Endothelial cell of umbilical vein (primary cell): ENCODE measurements around the gene EGFL7. TPM values are rescaled to one million over a fixed set of nuclear protein-coding genes. Genes with fewer than 3 reads are reported as not detected.

Experiments used
- BruUV-seq: library from RNA; stranded (reverse); fragments of 400-500 nt; replicated peaks from 2 replicates; lab custom pipeline; 2021; lab: Mats Ljungman, UMichigan
- CTCF ChIA-PET: fragments of 300-600, 350-600 bp; sonication (Branson Sonifier 250); formaldehyde crosslinking; loops from one replicate; lab custom pipeline; 2021; ENCODE audit warnings: antibody characterized with exemption, inconsistent platforms; lab: Charles Lee
- POLR2A ChIA-PET: fragments of 300-600, 350-600 bp; sonication (Branson Sonifier 250); formaldehyde crosslinking; loops from one replicate; lab custom pipeline; 2021; ENCODE audit warnings: antibody characterized with exemption, inconsistent platforms; lab: Charles Lee
- DNase-seq: peaks from one replicate; pipeline ENCODE4 v3.0.0-alpha.2; 2011; ENCODE audit warnings: low read depth, low spot score
- FAIRE-seq: peaks from 2 replicates; lab custom pipeline; 2011; peaks lifted over from hg19 to GRCh38; lab: Jason Lieb, UNC
- H2AFZ ChIP-seq: 2 replicates; pipeline ENCODE4 v1.6.0; 2012; ENCODE audit warnings: low read depth, low read length, control low read depth, inconsistent platforms
- H3K27ac ChIP-seq: 2 replicates; pipeline ENCODE4 v1.5.1; 2011; ENCODE audit warnings: low read depth, mild to moderate bottlenecking, control low read depth, low read length, moderate library complexity; ENCODE audit not compliant: insufficient read depth
- H3K27me3 ChIP-seq, 2 experiments: 2 replicates each; pipeline versions ENCODE4 v1.6.0 to v1.6.1; 2011; ENCODE audit warnings: low read length in 2 of 2, mixed read lengths in 1 of 2; ENCODE audit not compliant: control insufficient read depth in 2 of 2, insufficient read depth in 2 of 2
- H3K36me3 ChIP-seq, 2 experiments: 2 replicates in 1 of 2; 3 replicates in 1 of 2; pipeline ENCODE4 v1.5.1; 2011; ENCODE audit warnings: low read length in 2 of 2, mild to moderate bottlenecking in 1 of 2, moderate library complexity in 1 of 2; ENCODE audit not compliant: control insufficient read depth in 2 of 2, insufficient read depth in 2 of 2; ENCODE audit errors: extremely low read depth in 1 of 2
- H3K4me1 ChIP-seq: 3 replicates; pipeline ENCODE4 v1.5.1; 2011; ENCODE audit warnings: mild to moderate bottlenecking, low read length; ENCODE audit not compliant: control insufficient read depth, insufficient read depth; ENCODE audit errors: extremely low read depth
- H3K4me2 ChIP-seq: 2 replicates; pipeline ENCODE4 v1.6.1; 2011; ENCODE audit warnings: low read length, control low read depth, mixed read lengths; ENCODE audit not compliant: insufficient read depth
- H3K4me3 ChIP-seq, 3 experiments: fragments of 200-600 bp in 1 of 3; sonication (generic), shearing (Covaris generic) in 1 of 3; replicated peaks in 1 of 3; 2 replicates each; pipeline ENCODE4 v1.5.1; 2011 to 2016; ENCODE audit warnings: control low read depth in 3 of 3, low read length in 3 of 3, mild to moderate bottlenecking in 2 of 3, inconsistent platforms in 1 of 3, low read depth in 1 of 3, moderate library complexity in 1 of 3; ENCODE audit not compliant: insufficient read depth in 1 of 3
- H3K79me2 ChIP-seq: 2 replicates; pipeline ENCODE4 v1.6.0; 2012; ENCODE audit warnings: low read length, inconsistent platforms; ENCODE audit not compliant: control insufficient read depth, insufficient read depth
- H3K9ac ChIP-seq: replicated peaks from 2 replicates; pipeline ENCODE3; 2011; ENCODE audit warnings: low read length, control low read depth; ENCODE audit not compliant: insufficient read depth; ENCODE audit errors: extremely low read depth
- H3K9me1 ChIP-seq: replicated peaks from 3 replicates; pipeline ENCODE4 v1.6.0; 2011; ENCODE audit warnings: mild to moderate bottlenecking, low read length; ENCODE audit not compliant: control insufficient read depth, insufficient read depth; ENCODE audit errors: extremely low read depth
- H3K9me3 ChIP-seq: replicated peaks from 2 replicates; pipeline ENCODE4 v1.5.1; 2012; ENCODE audit warnings: low read length, inconsistent platforms; ENCODE audit not compliant: control insufficient read depth, insufficient read depth
- H4K20me1 ChIP-seq: replicated peaks from 2 replicates; pipeline ENCODE3; 2011; ENCODE audit warnings: mild to moderate bottlenecking, low read length; ENCODE audit not compliant: control insufficient read depth, insufficient read depth; ENCODE audit errors: extremely low read depth
- EZH2 ChIP-seq: IDR thresholded peaks from 2 replicates; pipeline ENCODE4 v1.6.1; 2012; ENCODE audit warnings: borderline replicate concordance, low read depth, mild to moderate bottlenecking, moderate library complexity, low read length, inconsistent platforms; ENCODE audit not compliant: severe bottlenecking
- FOS ChIP-seq: IDR thresholded peaks from 2 replicates; pipeline ENCODE4 v1.6.1; 2011; ENCODE audit warnings: mild to moderate bottlenecking, low read length, moderate library complexity, borderline replicate concordance; ENCODE audit not compliant: insufficient read depth
- GATA2 ChIP-seq: IDR thresholded peaks from 2 replicates; pipeline ENCODE4 v1.7.0; 2011; ENCODE audit warnings: low read depth, mild to moderate bottlenecking, moderate library complexity, mixed read lengths, low read length; ENCODE audit not compliant: insufficient read length, insufficient read depth
- JUN ChIP-seq: IDR thresholded peaks from 2 replicates; pipeline ENCODE4 v1.6.1; 2011; ENCODE audit warnings: borderline replicate concordance, low read depth; ENCODE audit not compliant: insufficient read length, insufficient read depth
- MYC ChIP-seq: IDR thresholded peaks from one replicate; pipeline ENCODE4 v1.6.1; 2011; ENCODE audit warnings: mild to moderate bottlenecking, low read depth, low read length
- POLR2A ChIP-seq: IDR thresholded peaks from 2 replicates; pipeline ENCODE4 v1.6.1; 2012; ENCODE audit warnings: low read depth, mild to moderate bottlenecking, control low read depth, low read length
- POLR2AphosphoS5 ChIP-seq: IDR thresholded peaks from 2 replicates; pipeline ENCODE4 v1.6.1; 2012; ENCODE audit warnings: low read depth, mild to moderate bottlenecking, control low read depth, low read length, moderate library complexity; ENCODE audit not compliant: insufficient read depth
- dilution Hi-C: fragments of 300-500 bp; cut with MboI; formaldehyde crosslinking; loops from one replicate; pipeline ENCODE4 v1.15.0; 2019; ENCODE audit warnings: low sequenced_read_pairs; ENCODE audit not compliant: extremely low pct_ligation_motif_present
- intact Hi-C: fragments of 100-400 bp; cut with micrococcal nuclease; formaldehyde crosslinking; loops from one replicate; pipeline ENCODE4 v1.10.0; 2022
- polyA plus RNA-seq, 4 experiments: library from polyadenylated mRNA; depleted of rRNA in 3 of 4; stranded (reverse) in 3 of 4; unstranded in 1 of 4; fragments of >200 nt; gene quantifications; 2 replicates each; pipeline versions ENCODE4 v1.2.1 to v1.2.3, GENCODE V29; 2011 to 2012; ENCODE audit warnings: missing spikeins in 1 of 4
- total RNA-seq: library from RNA; stranded (reverse); gene quantifications from 2 replicates; pipeline ENCODE4 v1.2.3, GENCODE V29; 2021
- TF ChIP-seq, protein P1 (sequence below): IDR thresholded peaks from 2 replicates; pipeline ENCODE4 v1.6.1; 2011; ENCODE audit not compliant: insufficient read depth, insufficient read length
- TF ChIP-seq, protein P2 (sequence below), 2 donors: IDR thresholded peaks; 1 replicate in 1 of 2; 2 replicates in 1 of 2; pipeline ENCODE4 v1.5.1; 2011; ENCODE audit warnings: low read length in 2 of 2, mild to moderate bottlenecking in 2 of 2, moderate library complexity in 2 of 2, control low read depth in 1 of 2, inconsistent platforms in 1 of 2, low read depth in 1 of 2; ENCODE audit not compliant: insufficient read depth in 1 of 2; ENCODE audit errors: extremely low read depth in 1 of 2

EGFL7 gene
- total and polyA plus RNA-seq, 2 donors (not counting 3 experiments of a cell fraction or from before 2014, with no cell fraction given) = 1,043 to 1,377 TPM

DNA sequence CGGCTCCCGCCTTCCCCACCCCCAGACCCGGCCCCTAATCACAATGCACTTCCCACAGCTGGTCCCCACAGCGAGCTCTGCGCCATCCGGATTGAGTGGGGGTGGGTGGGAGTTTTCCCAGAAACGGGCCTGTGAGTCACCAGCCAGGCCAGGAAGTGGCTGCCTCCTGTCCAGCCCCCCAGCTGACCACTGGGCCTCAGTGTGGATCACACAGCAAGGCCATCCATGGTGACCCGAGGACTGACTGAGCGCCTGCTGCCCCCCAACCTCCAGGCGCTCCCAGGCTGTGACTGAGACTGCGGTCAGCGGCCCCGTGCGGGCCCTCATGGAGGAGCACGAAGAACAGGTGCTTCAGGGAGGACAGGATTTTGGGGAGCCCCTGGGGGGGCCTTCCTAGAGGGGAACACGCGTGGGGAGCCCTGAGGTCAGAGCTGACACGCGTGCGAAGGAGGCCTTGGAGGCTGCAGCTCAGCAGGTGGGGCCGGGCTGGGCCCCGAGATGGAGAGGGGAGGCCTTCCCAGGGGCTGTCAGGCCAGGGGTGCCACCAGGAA is 48.3 kb upstream of the EGFL7 start:
- no peaks in the 10 kb centered on the region for H3K9me1 ChIP-seq
- no TSS peak for BruUV-seq
- no peaks in the 10 kb centered on the region for H3K36me3 ChIP-seq
- no peak for TF ChIP-seq GATA2
- TF ChIP-seq, protein P1, sequence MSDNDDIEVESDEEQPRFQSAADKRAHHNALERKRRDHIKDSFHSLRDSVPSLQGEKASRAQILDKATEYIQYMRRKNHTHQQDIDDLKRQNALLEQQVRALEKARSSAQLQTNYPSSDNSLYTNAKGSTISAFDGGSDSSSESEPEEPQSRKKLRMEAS = peak; percentile 12
- TF ChIP-seq JUN = peak; percentile 89
- TF ChIP-seq POLR2A = no peak
- TF ChIP-seq POLR2AphosphoS5 = peak; percentile 96
- TF ChIP-seq, protein P2, sequence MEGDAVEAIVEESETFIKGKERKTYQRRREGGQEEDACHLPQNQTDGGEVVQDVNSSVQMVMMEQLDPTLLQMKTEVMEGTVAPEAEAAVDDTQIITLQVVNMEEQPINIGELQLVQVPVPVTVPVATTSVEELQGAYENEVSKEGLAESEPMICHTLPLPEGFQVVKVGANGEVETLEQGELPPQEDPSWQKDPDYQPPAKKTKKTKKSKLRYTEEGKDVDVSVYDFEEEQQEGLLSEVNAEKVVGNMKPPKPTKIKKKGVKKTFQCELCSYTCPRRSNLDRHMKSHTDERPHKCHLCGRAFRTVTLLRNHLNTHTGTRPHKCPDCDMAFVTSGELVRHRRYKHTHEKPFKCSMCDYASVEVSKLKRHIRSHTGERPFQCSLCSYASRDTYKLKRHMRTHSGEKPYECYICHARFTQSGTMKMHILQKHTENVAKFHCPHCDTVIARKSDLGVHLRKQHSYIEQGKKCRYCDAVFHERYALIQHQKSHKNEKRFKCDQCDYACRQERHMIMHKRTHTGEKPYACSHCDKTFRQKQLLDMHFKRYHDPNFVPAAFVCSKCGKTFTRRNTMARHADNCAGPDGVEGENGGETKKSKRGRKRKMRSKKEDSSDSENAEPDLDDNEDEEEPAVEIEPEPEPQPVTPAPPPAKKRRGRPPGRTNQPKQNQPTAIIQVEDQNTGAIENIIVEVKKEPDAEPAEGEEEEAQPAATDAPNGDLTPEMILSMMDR (IDR thresholded peaks at IDR 0.05; ENCODE audit: extremely low read depth in 1 of 2, insufficient read depth in 1 of 2, low read depth in 1 of 2, low read length in 2 of 2) = no peak
- peak; percentile 86 for TF ChIP-seq FOS
- TF ChIP-seq MYC = no peak
- no peak for TF ChIP-seq EZH2
- no peak overlapping the region for H3K4me3 ChIP-seq
- CTCF ChIA-PET = interaction anchor here (0.7 to 2.7 kb wide), 10 partner anchors 10 to 126 kb away, joined by 3 to 13 read pairs (median 4); partner anchors contain the start of gene NOTCH1
- peaks cover 22% of the 10 kb centered on the region for H3K4me1 ChIP-seq
- intact Hi-C loops (loop anchor here (1.0 to 2.0 kb wide), 6 partner anchors 10 to 103 kb away; partner anchors contain the start of gene NOTCH1), dilution Hi-C loops (no loop called here)
- no peaks in the 10 kb centered on the region for H3K27me3 ChIP-seq
- H2AFZ ChIP-seq = no peak overlapping the region
- POLR2A ChIA-PET = interaction anchor here (0.6 to 1.2 kb wide), 8 partner anchors 11 to 84 kb away, joined by 3 to 6 read pairs (median 4); partner anchors contain the start of gene NOTCH1
- H3K4me2 ChIP-seq = peak overlapping the region; percentile 18
- peak; percentile 98 for FAIRE-seq
- H4K20me1 ChIP-seq = no peaks in the 10 kb centered on the region
- peak overlapping the region; percentile 97 for H3K27ac ChIP-seq
- peak; percentile 94 for DNase-seq
- H3K79me2 ChIP-seq = no peaks in the 10 kb centered on the region
- H3K9me3 ChIP-seq = no peaks in the 10 kb centered on the region
- H3K9ac ChIP-seq = peak overlapping the region; percentile 11
